HG02885 (cell line): ENCODE measurements around the gene PLEKHH1.
"Not testable (repeated sequence)": the region's sequence is repeated elsewhere in the genome, so short reads cannot be mapped to it uniquely, and the experiment has no call there.

Source experiments
- ATAC-seq: cut with Tn5 transposase; IDR thresholded peaks from one replicate; pipeline ENCODE4 v1.9.1; 2021; ENCODE audit warnings: mild to moderate bottlenecking; ENCODE audit not compliant: unreplicated experiment, poor library complexity

PLEKHH1 gene

DNA sequence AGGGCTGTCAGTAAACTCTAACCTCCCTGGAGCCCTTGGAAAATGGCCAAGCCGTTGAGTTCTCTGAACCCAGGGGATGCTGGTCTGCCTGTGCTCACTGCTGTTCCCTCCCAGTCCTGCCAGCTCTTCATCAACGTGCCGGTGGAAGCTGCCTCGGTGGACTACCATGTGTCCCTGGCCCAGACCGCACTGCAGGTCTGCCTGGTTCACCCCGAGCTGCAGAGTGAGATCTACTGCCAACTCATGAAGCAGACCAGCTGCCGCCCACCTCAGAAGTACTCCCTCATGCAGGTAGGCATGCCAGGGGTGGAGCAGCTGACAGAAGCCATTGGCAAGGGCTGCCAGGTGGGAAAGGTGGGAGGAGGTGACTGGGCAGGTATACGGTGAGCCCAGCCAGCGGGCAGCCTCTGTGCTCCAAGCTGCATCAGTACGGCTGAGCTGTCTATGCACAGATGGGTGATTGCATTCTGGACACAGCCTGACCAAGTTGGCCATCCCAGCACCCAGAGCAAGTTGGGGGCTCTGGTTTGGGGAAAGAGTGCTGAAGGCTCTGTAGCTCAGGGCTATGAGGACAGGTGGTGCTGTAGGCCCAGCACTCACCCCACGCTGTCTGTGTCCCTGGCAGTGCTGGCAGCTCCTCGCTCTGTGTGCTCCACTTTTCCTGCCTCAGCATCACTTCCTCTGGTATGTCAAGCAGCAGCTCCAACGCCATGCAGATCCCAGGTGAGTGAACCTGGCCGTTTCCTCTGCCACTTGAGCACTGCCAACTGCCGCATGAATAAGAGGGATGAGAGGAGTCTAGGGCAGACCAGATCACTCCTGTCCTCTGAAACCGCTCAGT, 45.0 kb downstream of the PLEKHH1 start:
- no peak for ATAC-seq

DNA sequence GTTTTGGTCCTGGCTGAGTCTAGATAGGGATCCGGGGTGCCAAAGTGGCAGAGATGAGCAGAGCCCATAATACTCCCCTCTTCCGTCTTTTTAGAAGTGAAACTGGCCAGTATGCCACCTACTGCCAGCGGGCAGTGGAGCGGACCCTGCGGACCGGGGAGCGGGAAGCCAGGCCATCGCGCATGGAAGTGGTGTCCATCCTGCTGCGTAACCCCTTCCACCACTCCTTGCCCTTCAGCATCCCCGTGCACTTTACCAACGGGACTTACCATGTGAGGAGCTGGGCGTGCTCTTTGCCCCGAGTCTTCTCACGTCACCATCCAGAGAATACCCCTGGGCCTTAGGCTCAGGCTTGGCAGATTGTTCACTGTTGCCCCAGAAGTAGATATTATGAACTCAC, 46.0 kb downstream of the PLEKHH1 start:
- ATAC-seq, result no peak

DNA sequence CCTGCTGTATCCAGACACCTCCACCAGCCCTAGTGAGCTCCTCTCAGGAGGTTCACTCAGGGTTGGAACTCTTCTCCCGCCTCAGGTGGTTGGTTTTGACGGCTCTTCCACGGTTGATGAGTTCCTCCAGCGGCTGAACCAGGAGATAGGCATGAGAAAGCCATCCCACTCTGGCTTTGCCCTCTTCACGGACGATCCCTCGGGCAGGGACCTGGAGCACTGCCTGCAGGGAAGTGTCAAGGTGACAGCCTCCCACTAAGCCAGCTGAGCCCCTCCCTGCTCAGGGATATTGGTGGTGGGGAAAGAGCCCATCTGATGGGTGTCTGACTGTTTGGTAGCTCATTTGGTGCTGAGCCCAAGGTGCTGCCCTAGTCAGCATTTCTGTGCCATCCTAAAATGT, 46.5 kb downstream of the PLEKHH1 start:
- ATAC-seq, result no peak

GRCh38 chr14:67580336-67581171, 47.5 kb downstream of the PLEKHH1 start:
- no peak for ATAC-seq

- no peak for ATAC-seq
Observed at GRCh38 chr14:67581643-67582042, 48.6 kb downstream of the PLEKHH1 start.

DNA sequence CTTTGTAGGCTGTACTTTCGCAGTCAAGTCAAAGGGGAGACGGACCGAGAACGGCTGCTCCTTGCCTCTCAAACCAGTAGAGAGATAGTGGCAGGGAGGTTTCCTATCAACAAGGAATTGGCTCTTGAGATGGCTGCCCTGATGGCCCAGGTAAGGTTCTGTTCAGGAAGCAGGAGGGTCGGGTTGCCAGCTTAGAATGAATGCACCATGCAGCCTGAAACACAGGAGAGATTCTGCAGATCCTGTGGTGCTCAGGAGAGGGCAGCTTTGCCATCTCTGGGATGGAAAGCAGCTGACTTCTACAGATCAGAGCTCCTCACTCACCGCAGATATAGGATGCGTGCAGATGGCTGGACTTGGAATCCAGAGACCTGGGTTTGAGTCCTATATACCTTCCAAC, 49.0 kb downstream of the PLEKHH1 start:
- no peak for ATAC-seq

DNA sequence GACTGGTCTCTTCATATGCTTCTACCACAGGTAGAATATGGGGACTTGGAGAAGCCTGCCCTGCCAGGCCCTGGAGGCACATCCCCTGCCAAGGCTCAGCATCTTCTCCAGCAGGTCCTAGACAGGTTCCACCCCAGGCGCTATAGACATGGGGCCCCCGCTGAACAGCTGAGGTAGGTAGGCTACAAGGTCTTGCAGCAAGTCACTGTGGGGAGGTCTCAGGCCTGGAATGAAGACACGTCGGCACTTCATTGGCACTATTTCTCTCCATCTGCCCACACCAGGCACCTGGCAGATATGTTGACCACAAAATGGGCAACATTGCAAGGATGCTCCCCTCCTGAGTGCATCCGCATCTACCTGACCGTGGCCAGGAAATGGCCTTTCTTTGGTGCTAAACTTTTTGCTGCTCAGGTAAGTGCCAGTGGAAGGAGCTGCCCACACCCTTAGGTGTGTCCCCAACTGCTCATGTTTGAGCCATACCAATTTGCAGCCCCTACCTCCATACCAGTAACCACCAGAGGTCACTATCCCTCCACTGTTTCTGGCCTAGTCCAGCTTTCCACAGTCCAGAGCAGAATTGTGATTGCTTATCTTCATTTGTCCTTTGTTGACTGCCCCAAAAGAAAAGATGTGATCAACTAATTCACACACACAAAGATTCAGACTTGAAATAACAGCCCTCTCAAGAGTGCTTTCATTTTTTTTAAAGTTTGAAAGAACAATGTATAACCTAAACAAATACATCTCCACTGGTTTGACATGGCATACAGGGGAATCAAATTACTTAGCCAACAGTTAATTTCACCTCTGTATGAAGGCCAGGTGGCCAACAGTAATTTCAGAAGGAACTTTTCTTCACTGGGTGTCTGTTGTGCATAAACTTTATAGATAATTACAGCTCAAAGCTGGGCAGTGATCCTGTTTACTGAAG, 50.9 kb downstream of the PLEKHH1 start:
- peak; percentile 67 for ATAC-seq

DNA sequence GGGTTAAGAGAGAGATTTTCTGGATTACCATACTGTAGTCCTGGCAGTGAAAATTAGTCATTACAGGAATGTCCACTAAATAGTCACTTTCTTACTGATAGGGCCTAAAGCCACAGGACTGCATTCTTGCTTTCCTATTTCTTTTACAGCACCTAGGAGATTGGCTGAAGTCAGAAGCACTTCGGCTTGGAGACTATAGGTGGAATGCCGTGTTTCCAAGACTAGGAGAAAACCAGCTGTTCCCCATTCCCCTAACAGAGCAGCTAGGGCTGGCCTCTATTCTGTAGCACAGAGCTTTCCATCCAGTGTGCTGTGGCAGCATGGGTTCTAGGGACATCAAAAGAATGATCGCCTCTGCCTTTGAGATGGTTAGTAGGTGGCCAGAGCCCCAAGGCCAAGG, 51.9 kb downstream of the PLEKHH1 start:
- ATAC-seq, result no peak

- ATAC-seq, result no peak
Observed at GRCh38 chr14:67586369-67586768, 53.3 kb downstream of the PLEKHH1 start.

DNA sequence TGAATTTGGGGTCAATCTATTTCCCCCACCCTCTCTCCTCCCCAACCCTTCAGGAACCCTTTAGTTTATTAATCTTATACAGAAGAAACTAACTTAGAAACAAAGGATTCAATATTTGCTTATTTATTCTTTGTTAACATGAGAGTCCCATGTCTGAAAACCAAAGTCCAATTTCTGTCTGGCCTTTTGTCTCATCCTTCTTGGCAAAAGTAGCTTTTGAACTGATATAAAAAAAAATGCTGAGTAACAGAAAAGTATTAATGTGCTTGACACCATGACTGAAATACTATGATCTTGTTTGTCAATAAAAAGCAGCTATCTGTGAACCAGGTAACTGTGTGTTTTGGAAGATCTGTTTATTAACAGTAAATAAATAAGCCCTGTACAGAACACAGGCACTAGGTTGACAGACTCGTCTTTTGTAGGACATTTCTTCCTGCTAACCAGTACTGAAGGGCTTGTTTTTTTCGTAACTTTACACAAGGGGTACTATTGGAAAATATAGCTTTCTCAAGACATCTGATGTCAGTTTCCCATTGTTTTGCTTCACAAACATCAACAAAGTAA, 56.2 kb downstream of the PLEKHH1 start:
- no peak for ATAC-seq

- ATAC-seq, result not testable (repeated sequence)
Observed at GRCh38 chr14:67593650-67594049, 60.6 kb downstream of the PLEKHH1 start.

- no peak for ATAC-seq
Observed at GRCh38 chr14:67595392-67595791, 62.3 kb downstream of the PLEKHH1 start.

DNA sequence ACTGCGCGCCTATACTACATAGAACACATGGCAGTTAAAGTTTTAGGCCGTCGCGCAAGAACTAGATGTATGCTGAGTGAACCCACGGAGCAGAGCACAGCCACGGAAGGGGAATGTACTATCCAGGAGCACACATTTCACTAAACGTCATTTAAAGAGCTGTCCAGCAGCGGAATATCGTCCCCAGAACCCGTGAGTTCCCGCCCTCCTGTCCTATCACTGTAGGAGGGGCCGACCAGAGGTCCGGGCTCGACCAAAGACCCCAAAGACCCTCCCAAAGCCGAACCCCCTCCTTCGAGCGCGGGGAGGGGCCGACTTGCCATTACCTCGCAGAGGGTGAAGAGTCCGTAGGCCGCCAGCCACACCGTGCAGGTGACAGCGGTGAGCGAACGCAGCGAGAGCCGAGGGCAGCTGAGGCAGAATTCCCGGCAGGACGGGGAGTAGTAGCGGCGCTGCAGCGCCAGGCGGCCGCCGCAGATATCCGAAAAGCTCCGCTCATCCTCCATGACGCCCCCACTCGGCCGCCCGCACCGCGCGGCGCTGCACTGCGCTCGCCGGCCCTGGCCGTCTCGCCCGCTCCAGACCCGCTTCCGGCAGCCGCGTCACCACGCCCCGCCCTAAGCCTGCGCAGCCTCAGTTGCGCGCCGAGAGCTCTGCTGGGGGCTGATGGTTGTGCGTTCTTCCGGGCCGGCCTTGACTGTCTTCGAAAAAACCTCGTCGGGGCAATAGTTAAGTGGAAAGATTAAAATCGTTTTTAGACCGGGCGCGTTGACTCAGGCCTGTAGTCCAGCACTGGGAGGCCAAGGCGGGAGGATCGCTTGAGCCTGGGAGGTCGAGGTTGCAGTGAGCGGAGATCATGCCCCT, 66.8 kb downstream of the PLEKHH1 start, which contains the start of gene PIGH:
Gene PIGH, minus strand, starts transcription at position 571 of the 864 bp plus-strand sequence. Its CDS starts 65 bp downstream, at position 506.
- ATAC-seq, result peak; percentile 92

- ATAC-seq, result peak; percentile 0
Observed at GRCh38 chr14:67600562-67600974, 67.5 kb downstream of the PLEKHH1 start.

DNA sequence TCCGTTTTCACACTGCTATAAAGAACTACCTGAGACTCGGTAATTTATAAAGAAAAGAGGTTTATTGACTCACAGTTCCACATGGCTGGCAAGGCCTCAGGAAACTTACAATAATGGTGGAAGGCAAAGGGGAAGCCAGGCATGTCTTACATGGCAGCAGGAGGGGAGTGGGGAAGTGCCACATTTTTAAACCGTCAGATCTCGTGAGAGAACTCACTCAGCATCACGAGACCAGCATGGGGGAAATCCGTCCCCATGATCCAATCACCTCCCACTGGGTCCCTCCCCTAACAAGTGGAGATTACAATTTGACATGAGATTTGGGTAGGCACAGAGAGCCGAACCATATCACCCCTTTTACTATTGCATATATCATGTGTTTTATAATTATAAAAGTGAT, 69.0 kb downstream of the PLEKHH1 start:
- ATAC-seq, result no peak

GRCh38 chr14:67602995-67603545, 70.0 kb downstream of the PLEKHH1 start:
- peak; percentile 69 for ATAC-seq

GRCh38 chr14:67607646-67608045, 74.6 kb downstream of the PLEKHH1 start:
- ATAC-seq, result no peak

- ATAC-seq, result no peak
Observed at GRCh38 chr14:67609642-67610310, 76.7 kb downstream of the PLEKHH1 start.
